Astrocyte of the cerebellum (primary cell): ENCODE results near the gene SGMS2.

Source experiments
- DNase-seq: peaks from one replicate; pipeline ENCODE4 v3.0.0-alpha.2; 2011; ENCODE audit warnings: low read depth
- H3K4me3 ChIP-seq: 2 replicates; pipeline ENCODE4 v1.5.1; 2011; ENCODE audit warnings: mild to moderate bottlenecking, low read depth, low read length, moderate library complexity
- CTCF ChIP-seq: IDR thresholded peaks from 2 replicates; pipeline ENCODE4 v1.5.1; 2012; ENCODE audit warnings: low read length, low read depth, moderate library complexity, mild to moderate bottlenecking; ENCODE audit errors: missing control alignments
- in situ Hi-C: cut with HindIII; loops from 2 replicates; pipeline ENCODE4 v1.10.0; 2017; ENCODE audit warnings: low sequenced_read_pairs

The SGMS2 gene

GRCh38 chr4:107853444-107854355, 29.0 kb downstream of the SGMS2 start:
- H3K4me3 ChIP-seq: no peak overlapping the region
- no peak for DNase-seq
- in situ Hi-C loops: no loop called here
- TF ChIP-seq CTCF: no peak

- DNase-seq: no peak
- in situ Hi-C loops: no loop called here
- no peak for TF ChIP-seq CTCF
- H3K4me3 ChIP-seq: no peak overlapping the region
Observed at GRCh38 chr4:107854356-107855022, 29.8 kb downstream of the SGMS2 start.

GRCh38 chr4:107855723-107856122, 31.0 kb downstream of the SGMS2 start:
- H3K4me3 ChIP-seq: no peak overlapping the region
- in situ Hi-C loops: no loop called here
- DNase-seq: no peak
- TF ChIP-seq CTCF: no peak

GRCh38 chr4:107856901-107857300, 32.2 kb downstream of the SGMS2 start:
- TF ChIP-seq CTCF: no peak
- in situ Hi-C loops: no loop called here
- DNase-seq: no peak
- H3K4me3 ChIP-seq: no peak overlapping the region

GRCh38 chr4:107857741-107858140, 33.0 kb downstream of the SGMS2 start:
- in situ Hi-C loops: no loop called here
- DNase-seq: no peak
- H3K4me3 ChIP-seq: no peak overlapping the region
- TF ChIP-seq CTCF: no peak

GRCh38 chr4:107858158-107858742, 33.5 kb downstream of the SGMS2 start:
- in situ Hi-C loops: no loop called here
- no peak overlapping the region for H3K4me3 ChIP-seq

More at GRCh38 chr4:107858158-107858742, 33.5 kb downstream of the SGMS2 start:
- TF ChIP-seq CTCF: no peak
- DNase-seq: no peak
